K562 (cell line): Measurements from ENCODE around the gene LDB1. TPM values are rescaled to one million over a fixed set of nuclear protein-coding genes. Genes with fewer than 3 reads are reported as not detected.

Experiments used
- ATAC-seq: fragments of 200-7000 bp; cut with Tn5 transposase; 3 replicates; pipeline ENCODE4 v1.9.1; 2020; ENCODE audit warnings: moderate library complexity
- BruUV-seq: library from RNA; stranded (reverse); fragments of 400-500 nt; replicated peaks from 2 replicates; lab custom pipeline; 2021; lab: Mats Ljungman, UMichigan
- CTCF ChIA-PET: fragments of 300-600 bp; formaldehyde crosslinking; extraction: SDS; loops from one replicate; lab custom pipeline; 2021; ENCODE audit warnings: low intra/inter-chr PET ratio; lab: Yijun Ruan, JAX
- POLR2A ChIA-PET: fragments of 300-600, 350-650 bp; sonication (Branson Sonifier 250); formaldehyde crosslinking; extraction: SDS; loops from one replicate; lab custom pipeline; 2021; ENCODE audit warnings: antibody characterized with exemption, inconsistent platforms; lab: Yijun Ruan, JAX
- DNase-seq, 4 experiments: peaks; one replicate each; pipeline versions ENCODE4 v3.0.0 to v3.0.0-alpha.2; 2011 to 2018; ENCODE audit warnings: low spot score in 3 of 4, mixed read lengths in 3 of 4; ENCODE audit errors: extremely low read depth in 1 of 4
- FAIRE-seq: peaks from 2 replicates; lab custom pipeline; 2011; peaks lifted over from hg19 to GRCh38; lab: Jason Lieb, UNC
- H2AFZ ChIP-seq: 2 replicates; pipeline ENCODE4 v1.6.0; 2011; ENCODE audit warnings: low read depth, low read length, control low read depth, inconsistent platforms
- H3K27ac ChIP-seq: fragments of 200-600 bp; 3 replicates; pipeline ENCODE4 v1.8.0; 2011; ENCODE audit warnings: low read depth, mild to moderate bottlenecking, control low read depth, inconsistent platforms, low read length, moderate library complexity, mixed read lengths; ENCODE audit errors: extremely low read depth
- H3K27me3 ChIP-seq, 2 experiments: fragments of 300-600 bp in 1 of 2; 2 replicates in 1 of 2; 3 replicates in 1 of 2; pipeline versions ENCODE4 v1.6.0 to v1.8.0; 2011; ENCODE audit warnings: inconsistent platforms in 2 of 2, low read length in 2 of 2, mild to moderate bottlenecking in 1 of 2, mixed read lengths in 1 of 2, moderate library complexity in 1 of 2; ENCODE audit not compliant: control insufficient read depth in 2 of 2, insufficient read depth in 2 of 2
- H3K36me3 ChIP-seq: fragments of 300-600 bp; 3 replicates; pipeline ENCODE4 v1.8.0; 2011; ENCODE audit warnings: mild to moderate bottlenecking, low read length, inconsistent platforms; ENCODE audit not compliant: control insufficient read depth, insufficient read depth
- H3K4me1 ChIP-seq, 2 experiments: fragments of 200-600 bp in 1 of 2; replicated peaks in 1 of 2; 2 replicates in 1 of 2; 3 replicates in 1 of 2; pipeline versions ENCODE4 v1.5.1 to v1.8.0; 2011; ENCODE audit warnings: inconsistent platforms in 2 of 2, low read length in 2 of 2, mild to moderate bottlenecking in 1 of 2, mixed read lengths in 1 of 2, moderate library complexity in 1 of 2; ENCODE audit not compliant: control insufficient read depth in 2 of 2, insufficient read depth in 2 of 2
- H3K4me2 ChIP-seq: 2 replicates; pipeline ENCODE4 v1.6.1; 2011; ENCODE audit warnings: low read length, control low read depth, inconsistent platforms, mixed read lengths; ENCODE audit not compliant: insufficient read depth
- H3K4me3 ChIP-seq: fragments of 200-600 bp; sonication (generic), shearing (Covaris generic); 2 replicates; pipeline ENCODE4 v1.5.1; 2016; ENCODE audit warnings: control low read depth, inconsistent platforms
- H3K79me2 ChIP-seq: fragments of 200-600 bp; 3 replicates; pipeline ENCODE4 v1.8.0; 2011; ENCODE audit warnings: low read length, inconsistent platforms; ENCODE audit not compliant: control insufficient read depth, insufficient read depth
- H3K9ac ChIP-seq, 2 experiments: 2 replicates each; pipeline versions ENCODE4 v1.6.0 to v1.6.1; 2011; ENCODE audit warnings: low read depth in 2 of 2, low read length in 2 of 2, control low read depth in 1 of 2, inconsistent platforms in 1 of 2, mild to moderate bottlenecking in 1 of 2, mixed read lengths in 1 of 2; ENCODE audit not compliant: insufficient read depth in 1 of 2
- H3K9me1 ChIP-seq: one replicate; pipeline ENCODE4 v1.6.0; 2011; ENCODE audit warnings: inconsistent platforms, mild to moderate bottlenecking, low read length, moderate library complexity; ENCODE audit not compliant: control insufficient read depth, insufficient read depth
- H3K9me3 ChIP-seq: replicated peaks from 2 replicates; pipeline ENCODE4 v1.5.1; 2011; ENCODE audit warnings: low read depth, low read length, inconsistent platforms; ENCODE audit not compliant: control insufficient read depth, insufficient read depth
- H4K20me1 ChIP-seq: replicated peaks from 2 replicates; pipeline ENCODE4 v1.6.1; 2011; ENCODE audit warnings: low read length, inconsistent platforms, mixed read lengths; ENCODE audit not compliant: control insufficient read depth, insufficient read depth
- FIP1L1 ChIP-seq: fragments of 200-400 bp; formaldehyde crosslinking; IDR thresholded peaks from 2 replicates; pipeline ENCODE4 v1.6.1; 2018; ENCODE audit warnings: mild to moderate bottlenecking, low read depth, low read length; ENCODE audit not compliant: poor library complexity, severe bottlenecking
- RFX1 ChIP-seq: fragments of 450-650 bp; IDR thresholded peaks from 2 replicates; pipeline ENCODE4 v1.6.1; 2016; ENCODE audit warnings: mild to moderate bottlenecking, moderate library complexity
- SRSF3 ChIP-seq: fragments of 200-400 bp; formaldehyde crosslinking; IDR thresholded peaks from 2 replicates; pipeline ENCODE4 v1.6.1; 2016; ENCODE audit warnings: mild to moderate bottlenecking, low read length, moderate library complexity; ENCODE audit not compliant: insufficient read depth
- ZNF589 ChIP-seq: fragments of 200-800 bp; sonication (Bioruptor generic); IDR thresholded peaks from 2 replicates; pipeline ENCODE4 v1.6.1; 2016; ENCODE audit warnings: low read depth, missing genetic modification characterization, missing compliant biosample characterization
- WGBS: fragments of 100-300 bp; shearing (Covaris generic); methylation state at CpG from one replicate; pipeline ENCODE4 v1.1.6; 2016; ENCODE audit warnings: low coverage, mixed read lengths; ENCODE audit not compliant: insufficient coverage; ENCODE audit errors: missing lambda C conversion rate; 5-methylcytosine and 5-hydroxymethylcytosine counted together
- in situ Hi-C: fragments of 300-500 bp; cut with MboI; formaldehyde crosslinking; loops from 4 replicates; pipeline ENCODE4 v1.15.0; 2018; ENCODE audit warnings: inconsistent platforms, mixed read lengths
- intact Hi-C: fragments of 100-400 bp; cut with micrococcal nuclease; formaldehyde crosslinking; loops from 2 replicates; pipeline ENCODE4 v1.14.2; 2022
- polyA plus RNA-seq, 8 experiments: library from polyadenylated mRNA; depleted of rRNA in 4 of 8; stranded (reverse) in 5 of 8; unstranded in 3 of 8; fragments of >200 nt; fragmentation: Nextera tagmentation in 2 of 8; fragmentation: Illumina TruSeq in 1 of 8; extraction: Ambion mirVana in 2 of 8; extraction: Trizol in 1 of 8; gene quantifications; 2 replicates each; pipeline versions ENCODE4 v1.2.1 to v1.2.3, GENCODE V29; 2011 to 2014; ENCODE audit warnings: inconsistent platforms in 1 of 8, missing spikeins in 1 of 8
- total RNA-seq, 7 experiments: library from RNA; depleted of rRNA in 6 of 7; stranded (reverse); fragments of >200 nt in 6 of 7; fragmentation: Illumina TruSeq in 2 of 7; extraction: Trizol in 2 of 7; gene quantifications; 2 replicates each; pipeline versions ENCODE4 v1.2.1 to v1.2.3, GENCODE V29; 2011 to 2021; ENCODE audit warnings: low replicate concordance in 1 of 7
- TF ChIP-seq, protein P1 (sequence below): IDR thresholded peaks from 3 replicates; pipeline ENCODE4 v1.6.1; 2011; ENCODE audit warnings: borderline replicate concordance, mild to moderate bottlenecking; ENCODE audit not compliant: insufficient read length, insufficient read depth
- TF ChIP-seq, protein P2 (sequence below): fragments of 450-650 bp; IDR thresholded peaks from 2 replicates; pipeline ENCODE4 v1.6.1; 2016; ENCODE audit warnings: low read depth

The LDB1 gene
- total and polyA plus RNA-seq, 9 of the 15 experiments (the other 6 are each of a cell fraction or from before 2014, with no cell fraction given) = 1.9 to 137 (median 105) TPM

DNA sequence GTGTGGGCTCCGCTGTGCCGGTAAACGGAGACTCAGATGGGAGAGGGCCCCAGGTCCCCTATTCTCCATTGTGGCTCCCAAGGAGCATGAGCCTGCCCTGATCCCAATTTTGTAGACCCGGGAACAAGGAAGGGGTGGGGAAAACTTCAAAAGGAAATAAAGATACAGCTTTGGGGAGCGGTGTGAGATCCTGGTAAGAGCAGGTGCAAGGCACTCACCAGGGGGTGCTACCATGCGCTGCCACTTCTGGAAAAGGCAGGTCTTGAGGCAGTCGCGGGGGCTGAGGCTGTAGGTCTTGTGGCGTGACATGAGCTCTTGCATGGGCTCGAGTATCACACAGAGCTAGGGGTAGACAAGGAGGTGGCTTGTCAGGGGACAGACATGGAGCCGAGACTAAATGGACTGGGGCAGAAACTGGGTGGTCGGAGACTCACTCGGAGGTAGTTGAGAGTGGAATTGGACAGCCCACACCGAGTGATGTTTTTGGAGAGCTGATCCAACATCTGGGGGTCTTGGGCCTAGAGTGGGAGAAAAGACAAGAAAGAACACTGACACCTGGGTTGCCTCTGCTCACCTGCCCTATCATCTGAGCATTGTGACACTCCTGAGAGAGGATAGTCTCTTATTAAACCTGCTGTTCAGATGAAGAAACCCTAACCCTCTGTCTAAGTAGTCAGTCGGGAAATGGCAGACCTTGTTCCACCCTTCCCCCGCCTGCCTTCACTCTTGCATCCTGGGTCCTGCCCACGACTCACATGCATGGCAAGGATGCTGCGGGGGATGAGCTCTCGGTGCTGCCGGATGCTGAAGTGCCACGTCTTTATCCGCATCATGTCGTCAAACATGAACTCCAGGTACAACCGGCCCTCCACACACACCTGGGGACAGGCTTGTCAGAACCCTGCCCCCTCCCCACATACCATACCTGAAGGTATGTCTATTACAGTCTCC is 10.7 kb downstream of the LDB1 start:
- DNase-seq = peak in 1 of 4 experiments; percentile 10
- ChIA-PET CTCF (no interaction called here), POLR2A (interaction anchor here (0.7 kb wide), 2 partner anchors 9 to 10 kb away, joined by 3 read pairs; no protein-coding TSS in a partner anchor)
- no peak overlapping the region for H3K4me3 ChIP-seq
- no peak overlapping the region for H3K4me2 ChIP-seq
- FAIRE-seq = no peak
- H3K4me1 ChIP-seq = peaks cover 15 to 19% of the 10 kb centered on the region in 2 experiments; a peak in 4 of 5 replicates
- BruUV-seq = no TSS peak
- H3K79me2 ChIP-seq = peaks cover 53% of the 10 kb centered on the region
- WGBS = 89% methylated on average over 16 of the region's 24 CpGs
- H3K9me1 ChIP-seq = peaks cover 3% of the 10 kb centered on the region
- peaks cover 75% of the 10 kb centered on the region for H3K36me3 ChIP-seq
- ATAC-seq = no peak
- no peak overlapping the region for H2AFZ ChIP-seq
- no peak overlapping the region for H3K27ac ChIP-seq
- peak overlapping the region in 1 of 2 experiments; percentile 39; a peak in 1 of 4 replicates for H3K9ac ChIP-seq
- intact Hi-C loops (loop anchor here (10.0 kb wide), 1 partner anchor 265 kb away; the partner anchor contains the start of gene KCNIP2), in situ Hi-C loops (no loop called here)
- peaks cover 20% of the 10 kb centered on the region for H4K20me1 ChIP-seq
- H3K9me3 ChIP-seq = no peaks in the 10 kb centered on the region
- H3K27me3 ChIP-seq = no peaks in the 10 kb centered on the region
- TF ChIP-seq, protein P1, sequence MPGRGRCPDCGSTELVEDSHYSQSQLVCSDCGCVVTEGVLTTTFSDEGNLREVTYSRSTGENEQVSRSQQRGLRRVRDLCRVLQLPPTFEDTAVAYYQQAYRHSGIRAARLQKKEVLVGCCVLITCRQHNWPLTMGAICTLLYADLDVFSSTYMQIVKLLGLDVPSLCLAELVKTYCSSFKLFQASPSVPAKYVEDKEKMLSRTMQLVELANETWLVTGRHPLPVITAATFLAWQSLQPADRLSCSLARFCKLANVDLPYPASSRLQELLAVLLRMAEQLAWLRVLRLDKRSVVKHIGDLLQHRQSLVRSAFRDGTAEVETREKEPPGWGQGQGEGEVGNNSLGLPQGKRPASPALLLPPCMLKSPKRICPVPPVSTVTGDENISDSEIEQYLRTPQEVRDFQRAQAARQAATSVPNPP = no peak
- TF ChIP-seq SRSF3 (no peak), ZNF589 (CRISPR knock-in tag) (no peak), FIP1L1 (no peak), RFX1 (no peak)
- TF ChIP-seq, protein P2, sequence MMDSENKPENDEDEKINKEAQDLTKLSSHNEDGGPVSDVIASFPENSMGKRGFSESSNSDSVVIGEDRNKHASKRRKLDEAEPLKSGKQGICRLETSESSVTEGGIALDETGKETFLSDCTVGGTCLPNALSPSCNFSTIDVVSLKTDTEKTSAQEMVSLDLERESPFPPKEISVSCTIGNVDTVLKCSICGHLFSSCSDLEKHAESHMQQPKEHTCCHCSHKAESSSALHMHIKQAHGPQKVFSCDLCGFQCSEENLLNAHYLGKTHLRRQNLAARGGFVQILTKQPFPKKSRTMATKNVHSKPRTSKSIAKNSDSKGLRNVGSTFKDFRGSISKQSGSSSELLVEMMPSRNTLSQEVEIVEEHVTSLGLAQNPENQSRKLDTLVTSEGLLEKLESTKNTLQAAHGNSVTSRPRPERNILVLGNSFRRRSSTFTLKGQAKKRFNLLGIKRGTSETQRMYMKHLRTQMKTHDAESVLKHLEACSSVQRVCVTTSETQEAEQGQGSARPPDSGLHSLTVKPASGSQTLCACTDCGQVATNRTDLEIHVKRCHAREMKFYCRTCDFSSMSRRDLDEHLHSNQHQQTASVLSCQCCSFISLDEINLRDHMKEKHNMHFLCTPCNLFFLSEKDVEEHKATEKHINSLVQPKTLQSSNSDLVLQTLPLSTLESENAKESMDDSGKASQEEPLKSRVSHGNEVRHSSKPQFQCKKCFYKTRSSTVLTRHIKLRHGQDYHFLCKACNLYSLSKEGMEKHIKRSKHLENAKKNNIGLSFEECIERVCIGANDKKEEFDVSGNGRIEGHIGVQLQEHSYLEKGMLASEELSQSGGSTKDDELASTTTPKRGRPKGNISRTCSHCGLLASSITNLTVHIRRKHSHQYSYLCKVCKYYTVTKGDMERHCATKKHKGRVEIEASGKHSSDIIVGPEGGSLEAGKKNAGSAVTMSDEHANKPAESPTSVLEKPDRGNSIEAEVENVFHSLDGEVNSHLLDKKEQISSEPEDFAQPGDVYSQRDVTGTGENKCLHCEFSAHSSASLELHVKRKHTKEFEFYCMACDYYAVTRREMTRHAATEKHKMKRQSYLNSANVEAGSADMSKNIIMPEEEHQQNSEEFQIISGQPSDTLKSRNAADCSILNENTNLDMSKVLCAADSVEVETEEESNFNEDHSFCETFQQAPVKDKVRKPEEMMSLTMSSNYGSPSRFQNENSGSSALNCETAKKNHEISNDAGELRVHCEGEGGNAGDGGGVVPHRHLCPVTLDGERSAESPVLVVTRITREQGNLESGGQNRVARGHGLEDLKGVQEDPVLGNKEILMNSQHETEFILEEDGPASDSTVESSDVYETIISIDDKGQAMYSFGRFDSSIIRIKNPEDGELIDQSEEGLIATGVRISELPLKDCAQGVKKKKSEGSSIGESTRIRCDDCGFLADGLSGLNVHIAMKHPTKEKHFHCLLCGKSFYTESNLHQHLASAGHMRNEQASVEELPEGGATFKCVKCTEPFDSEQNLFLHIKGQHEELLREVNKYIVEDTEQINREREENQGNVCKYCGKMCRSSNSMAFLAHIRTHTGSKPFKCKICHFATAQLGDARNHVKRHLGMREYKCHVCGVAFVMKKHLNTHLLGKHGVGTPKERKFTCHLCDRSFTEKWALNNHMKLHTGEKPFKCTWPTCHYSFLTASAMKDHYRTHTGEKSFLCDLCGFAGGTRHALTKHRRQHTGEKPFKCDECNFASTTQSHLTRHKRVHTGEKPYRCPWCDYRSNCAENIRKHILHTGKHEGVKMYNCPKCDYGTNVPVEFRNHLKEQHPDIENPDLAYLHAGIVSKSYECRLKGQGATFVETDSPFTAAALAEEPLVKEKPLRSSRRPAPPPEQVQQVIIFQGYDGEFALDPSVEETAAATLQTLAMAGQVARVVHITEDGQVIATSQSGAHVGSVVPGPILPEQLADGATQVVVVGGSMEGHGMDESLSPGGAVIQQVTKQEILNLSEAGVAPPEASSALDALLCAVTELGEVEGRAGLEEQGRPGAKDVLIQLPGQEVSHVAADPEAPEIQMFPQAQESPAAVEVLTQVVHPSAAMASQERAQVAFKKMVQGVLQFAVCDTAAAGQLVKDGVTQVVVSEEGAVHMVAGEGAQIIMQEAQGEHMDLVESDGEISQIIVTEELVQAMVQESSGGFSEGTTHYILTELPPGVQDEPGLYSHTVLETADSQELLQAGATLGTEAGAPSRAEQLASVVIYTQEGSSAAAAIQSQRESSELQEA = no peak
